Suprapubic skin (tissue), 4 donors: ENCODE results near the gene PRDM4.

Experiments used
- POLR2A ChIP-seq, 2 donors: fragments of 450-650 bp; IDR thresholded peaks; one replicate each; pipeline ENCODE4 v1.6.1; 2017; ENCODE audit warnings: antibody characterized with exemption in 2 of 2, mild to moderate bottlenecking in 2 of 2, moderate library complexity in 2 of 2
- POLR2AphosphoS5 ChIP-seq, 3 donors: sonication (generic); formaldehyde crosslinking; IDR thresholded peaks; one replicate each; pipeline ENCODE4 v1.6.1; 2017; ENCODE audit warnings: antibody characterized with exemption in 3 of 3
- TF ChIP-seq, protein P1 (sequence below), 2 donors: fragments of 200-600 bp in 1 of 2; fragments of 450-650 bp in 1 of 2; sonication (generic) in 1 of 2; IDR thresholded peaks; one replicate each; pipeline ENCODE4 v1.5.1; 2016 to 2019; ENCODE audit warnings: antibody characterized with exemption in 2 of 2, mild to moderate bottlenecking in 1 of 2, moderate library complexity in 1 of 2

DNA sequence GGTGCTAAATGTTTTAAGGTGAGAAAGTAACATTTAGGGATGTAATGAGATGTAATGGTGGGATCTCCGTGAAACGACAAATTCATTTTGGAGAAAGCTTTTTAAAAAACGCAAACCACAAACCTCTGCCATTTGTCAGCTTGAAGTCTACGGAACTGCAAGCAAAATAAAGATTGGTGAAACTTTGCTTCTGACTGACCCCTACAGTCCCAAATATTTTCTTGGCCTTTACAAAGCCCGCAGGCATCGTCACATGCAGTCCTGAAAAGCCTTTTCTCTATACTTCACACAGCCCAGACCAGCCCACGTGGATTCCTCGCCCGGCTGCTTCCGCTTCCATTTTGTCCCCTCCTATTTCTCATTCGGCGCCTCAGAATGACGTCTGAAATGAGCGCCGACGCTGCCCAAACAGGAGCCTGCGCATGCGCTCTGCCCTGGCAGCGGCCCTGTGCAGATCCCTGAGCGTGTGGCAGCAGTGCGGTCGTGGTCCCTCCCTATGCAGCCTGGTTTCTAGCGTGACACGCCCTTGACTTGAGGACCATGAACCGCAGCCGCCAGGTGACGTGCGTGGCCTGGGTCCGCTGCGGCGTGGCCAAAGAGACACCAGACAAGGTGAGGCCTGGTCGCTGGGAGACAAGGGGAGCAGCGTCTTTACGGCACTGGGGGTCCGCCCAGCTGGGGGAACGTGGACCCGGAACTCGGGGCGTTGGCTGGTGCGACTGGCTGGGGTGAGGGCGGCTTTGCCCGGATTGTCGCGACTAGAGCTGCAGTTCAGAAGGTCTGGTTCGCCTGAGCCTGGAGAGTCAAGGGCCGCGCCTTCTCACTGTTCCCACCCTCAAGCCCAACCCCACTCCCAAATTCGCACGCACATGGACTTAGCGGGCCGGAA is 75.3 kb downstream of the PRDM4 start, which contains the start of gene PWP1:
- TF ChIP-seq POLR2A (IDR thresholded peaks at IDR 0.05), result peak in 1 of 2 donors; percentile 36
- TF ChIP-seq, protein P1, sequence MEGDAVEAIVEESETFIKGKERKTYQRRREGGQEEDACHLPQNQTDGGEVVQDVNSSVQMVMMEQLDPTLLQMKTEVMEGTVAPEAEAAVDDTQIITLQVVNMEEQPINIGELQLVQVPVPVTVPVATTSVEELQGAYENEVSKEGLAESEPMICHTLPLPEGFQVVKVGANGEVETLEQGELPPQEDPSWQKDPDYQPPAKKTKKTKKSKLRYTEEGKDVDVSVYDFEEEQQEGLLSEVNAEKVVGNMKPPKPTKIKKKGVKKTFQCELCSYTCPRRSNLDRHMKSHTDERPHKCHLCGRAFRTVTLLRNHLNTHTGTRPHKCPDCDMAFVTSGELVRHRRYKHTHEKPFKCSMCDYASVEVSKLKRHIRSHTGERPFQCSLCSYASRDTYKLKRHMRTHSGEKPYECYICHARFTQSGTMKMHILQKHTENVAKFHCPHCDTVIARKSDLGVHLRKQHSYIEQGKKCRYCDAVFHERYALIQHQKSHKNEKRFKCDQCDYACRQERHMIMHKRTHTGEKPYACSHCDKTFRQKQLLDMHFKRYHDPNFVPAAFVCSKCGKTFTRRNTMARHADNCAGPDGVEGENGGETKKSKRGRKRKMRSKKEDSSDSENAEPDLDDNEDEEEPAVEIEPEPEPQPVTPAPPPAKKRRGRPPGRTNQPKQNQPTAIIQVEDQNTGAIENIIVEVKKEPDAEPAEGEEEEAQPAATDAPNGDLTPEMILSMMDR (IDR thresholded peaks at IDR 0.05), result no peak
- TF ChIP-seq POLR2AphosphoS5 (IDR thresholded peaks at IDR 0.05), result peak in 2 of 3 donors; percentile 36 to 90
